Panc1 (cell line): Measurements from ENCODE around the gene KRTAP5-1. TPM values are rescaled to one million over a fixed set of nuclear protein-coding genes. Genes with fewer than 3 reads are reported as not detected.

Experiments
- ATAC-seq: fragments of 200-7000 bp; cut with Tn5 transposase; 2 replicates; pipeline ENCODE4 v1.9.1; 2020; ENCODE audit warnings: mild to moderate bottlenecking, moderate library complexity
- BruUV-seq: library from RNA; stranded (reverse); fragments of 400-500 nt; replicated peaks from 2 replicates; lab custom pipeline; 2021; lab: Mats Ljungman, UMichigan
- CTCF ChIA-PET: fragments of 300-600 bp; sonication (Branson Sonifier 250); formaldehyde crosslinking; loops from one replicate; lab custom pipeline; 2022; ENCODE audit warnings: antibody characterized with exemption; lab: Charles Lee
- POLR2A ChIA-PET: fragments of 300-600 bp; sonication (Branson Sonifier 250); formaldehyde crosslinking; loops from one replicate; lab custom pipeline; 2022; ENCODE audit warnings: antibody characterized with exemption; lab: Charles Lee
- DNase-seq: peaks from one replicate; pipeline ENCODE4 v3.0.0-alpha.2; 2010; ENCODE audit warnings: low read depth, low spot score
- H3K27ac ChIP-seq: 2 replicates; pipeline ENCODE4 v1.5.1; 2011; ENCODE audit warnings: mild to moderate bottlenecking, low read length, inconsistent platforms
- H3K27me3 ChIP-seq: fragments of 200-500 bp; sonication (Bioruptor generic); 2 replicates; pipeline ENCODE4 v1.6.0; 2014; ENCODE audit warnings: low read length, inconsistent platforms; ENCODE audit not compliant: control insufficient read depth, insufficient read depth
- H3K36me3 ChIP-seq: fragments of 200-500 bp; sonication (Bioruptor generic); 2 replicates; pipeline ENCODE4 v1.5.1; 2014; ENCODE audit warnings: inconsistent platforms, mild to moderate bottlenecking, low read length, moderate library complexity; ENCODE audit not compliant: control insufficient read depth, insufficient read depth
- H3K4me1 ChIP-seq: 2 replicates; pipeline ENCODE4 v1.5.1; 2011; ENCODE audit warnings: inconsistent platforms, mild to moderate bottlenecking, low read length, moderate library complexity; ENCODE audit not compliant: control insufficient read depth, insufficient read depth
- H3K4me3 ChIP-seq, 2 experiments: 2 replicates each; pipeline ENCODE4 v1.5.1; 2011 to 2012; ENCODE audit warnings: low read depth in 2 of 2, low read length in 2 of 2, mild to moderate bottlenecking in 2 of 2, inconsistent platforms in 1 of 2, moderate library complexity in 1 of 2
- H3K9me3 ChIP-seq: fragments of 200-500 bp; sonication (Bioruptor generic); 2 replicates; pipeline ENCODE4 v1.5.1; 2014; ENCODE audit warnings: low read depth, mild to moderate bottlenecking, inconsistent platforms, low read length, moderate library complexity; ENCODE audit not compliant: control insufficient read depth, insufficient read depth
- POLR2AphosphoS5 ChIP-seq: IDR thresholded peaks from 2 replicates; pipeline ENCODE4 v1.6.1; 2012; ENCODE audit warnings: mild to moderate bottlenecking, low read depth, low read length, moderate library complexity
- REST ChIP-seq, 2 experiments: IDR thresholded peaks; 2 replicates each; pipeline ENCODE4 v1.6.1; 2011 to 2012; ENCODE audit warnings: low read depth in 2 of 2, control low read depth in 1 of 2, low read length in 1 of 2, mild to moderate bottlenecking in 1 of 2, moderate library complexity in 1 of 2; ENCODE audit not compliant: insufficient read depth in 1 of 2
- SIN3A ChIP-seq: IDR thresholded peaks from 2 replicates; pipeline ENCODE4 v1.6.1; 2012; ENCODE audit warnings: low read depth, mild to moderate bottlenecking, low read length, moderate library complexity, borderline replicate concordance; ENCODE audit not compliant: insufficient read depth
- TCF7L2 ChIP-seq: IDR thresholded peaks from 2 replicates; pipeline ENCODE4 v1.6.1; 2011; ENCODE audit warnings: mild to moderate bottlenecking, low read depth, low read length, inconsistent platforms
- in situ Hi-C: cut with HindIII; loops from 2 replicates; pipeline ENCODE4 v1.10.0; 2016; ENCODE audit warnings: low sequenced_read_pairs, low pct_unique_long_range_greater_than_20kb
- intact Hi-C: fragments of 100-400 bp; cut with micrococcal nuclease; formaldehyde crosslinking; loops from one replicate; pipeline ENCODE4 v1.10.0; 2022; ENCODE audit not compliant: unreplicated experiment
- total RNA-seq: library from RNA; stranded (reverse); gene quantifications from one replicate; pipeline ENCODE4 v1.2.1, GENCODE V29; 2021; ENCODE audit not compliant: unreplicated experiment
- TF ChIP-seq, protein P1 (sequence below): fragments of 450-650 bp; IDR thresholded peaks from 2 replicates; pipeline ENCODE4 v1.5.1; 2017; ENCODE audit warnings: mild to moderate bottlenecking

KRTAP5-1 gene
- total RNA-seq, 1 experiment from 2014 or later: not detected

DNA sequence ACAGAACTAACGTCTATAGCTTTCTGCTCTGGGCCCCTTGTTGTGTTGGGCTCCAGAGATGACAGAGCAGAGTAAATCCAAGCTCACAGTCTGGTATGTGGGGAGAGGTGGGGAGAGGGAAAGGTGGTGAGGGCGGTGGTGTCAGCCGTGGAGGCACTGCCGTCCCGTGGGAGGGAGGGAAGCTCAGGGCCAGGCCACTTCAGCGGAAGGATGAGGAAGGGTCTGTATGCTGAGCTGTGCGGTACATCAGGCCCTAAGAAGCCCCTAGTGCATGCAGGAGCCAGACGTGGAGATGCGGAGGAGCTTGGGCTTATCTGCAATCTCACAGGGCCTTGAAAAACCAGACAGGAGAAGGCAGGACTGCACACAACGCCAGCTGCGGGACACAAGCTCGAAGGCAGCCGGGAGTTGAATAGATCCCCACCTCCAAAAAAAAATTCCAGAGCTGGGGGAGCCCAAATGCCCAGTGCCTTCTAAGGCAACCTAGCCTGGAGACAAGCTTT is 46.0 kb upstream of the KRTAP5-1 start:
- BruUV-seq: no TSS peak
- ChIA-PET CTCF (interaction anchor here (0.5 to 1.7 kb wide), 4 partner anchors 10 to 135 kb away, joined by 3 to 8 read pairs (median 4); no protein-coding TSS in a partner anchor), POLR2A (no interaction called here)
- intact Hi-C loops: no loop called here
- Histone ChIP-seq H3K36me3 (no peaks in the 10 kb centered on the region), H3K4me3 (no peak overlapping the region), H3K9me3 (no peaks in the 10 kb centered on the region), H3K27me3 (peaks cover 9% of the 10 kb centered on the region), H3K27ac (no peak overlapping the region), H3K4me1 (peaks cover 10% of the 10 kb centered on the region; the same call in 1 of the 2 replicates)
- TF ChIP-seq SIN3A: no peak
- TF ChIP-seq REST (IDR thresholded peaks at IDR 0.05; ENCODE audit: insufficient read depth in 1 of 2, low read depth in 2 of 2, low read length in 1 of 2): no peak
- TF ChIP-seq, protein P1, sequence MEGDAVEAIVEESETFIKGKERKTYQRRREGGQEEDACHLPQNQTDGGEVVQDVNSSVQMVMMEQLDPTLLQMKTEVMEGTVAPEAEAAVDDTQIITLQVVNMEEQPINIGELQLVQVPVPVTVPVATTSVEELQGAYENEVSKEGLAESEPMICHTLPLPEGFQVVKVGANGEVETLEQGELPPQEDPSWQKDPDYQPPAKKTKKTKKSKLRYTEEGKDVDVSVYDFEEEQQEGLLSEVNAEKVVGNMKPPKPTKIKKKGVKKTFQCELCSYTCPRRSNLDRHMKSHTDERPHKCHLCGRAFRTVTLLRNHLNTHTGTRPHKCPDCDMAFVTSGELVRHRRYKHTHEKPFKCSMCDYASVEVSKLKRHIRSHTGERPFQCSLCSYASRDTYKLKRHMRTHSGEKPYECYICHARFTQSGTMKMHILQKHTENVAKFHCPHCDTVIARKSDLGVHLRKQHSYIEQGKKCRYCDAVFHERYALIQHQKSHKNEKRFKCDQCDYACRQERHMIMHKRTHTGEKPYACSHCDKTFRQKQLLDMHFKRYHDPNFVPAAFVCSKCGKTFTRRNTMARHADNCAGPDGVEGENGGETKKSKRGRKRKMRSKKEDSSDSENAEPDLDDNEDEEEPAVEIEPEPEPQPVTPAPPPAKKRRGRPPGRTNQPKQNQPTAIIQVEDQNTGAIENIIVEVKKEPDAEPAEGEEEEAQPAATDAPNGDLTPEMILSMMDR: no peak
- no peak for TF ChIP-seq TCF7L2
- TF ChIP-seq POLR2AphosphoS5: no peak
- in situ Hi-C loops: loop anchor here (5.0 kb wide), 1 partner anchor 94 kb away; no protein-coding TSS in a partner anchor
- DNase-seq (no peak), ATAC-seq (no peak)

DNA sequence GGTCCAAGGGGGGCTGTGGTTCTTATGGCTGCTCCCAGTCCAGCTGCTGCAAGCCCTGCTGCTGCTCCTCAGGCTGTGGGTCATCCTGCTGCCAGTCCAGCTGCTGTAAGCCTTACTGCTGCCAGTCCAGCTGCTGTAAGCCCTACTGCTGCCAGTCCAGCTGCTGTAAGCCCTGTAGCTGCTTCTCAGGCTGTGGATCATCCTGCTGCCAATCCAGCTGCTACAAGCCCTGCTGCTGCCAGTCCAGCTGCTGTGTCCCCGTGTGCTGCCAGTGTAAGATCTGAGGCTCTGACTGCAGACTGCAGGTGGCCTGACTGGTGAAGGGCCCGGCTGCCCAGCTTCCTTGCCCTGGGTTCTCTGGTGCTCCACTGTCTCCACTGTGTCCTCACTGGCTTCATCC is 45.2 kb upstream of the KRTAP5-1 start:
- H3K27ac ChIP-seq: no peak overlapping the region

More for the DNA sequence above, 45.2 kb upstream of the KRTAP5-1 start:
- ChIA-PET POLR2A (no interaction called here), CTCF (interaction anchor here (1.7 kb wide), 1 partner anchor 35 kb away, joined by 8 read pairs; no protein-coding TSS in a partner anchor)
- H3K4me3 ChIP-seq: no peak overlapping the region
- H3K9me3 ChIP-seq: no peaks in the 10 kb centered on the region
- intact Hi-C loops (no loop called here), in situ Hi-C loops (loop anchor here (5.0 kb wide), 1 partner anchor 93 kb away; no protein-coding TSS in a partner anchor)
- H3K27me3 ChIP-seq: peaks cover 10% of the 10 kb centered on the region
- ATAC-seq (peak; percentile 18; the same call in 1 of the 2 replicates), DNase-seq (no peak)
- peaks cover 10% of the 10 kb centered on the region; the same call in 1 of the 2 replicates for H3K4me1 ChIP-seq
- no TSS peak for BruUV-seq
- TF ChIP-seq, protein P1: no peak
- TF ChIP-seq POLR2AphosphoS5 (no peak), REST (IDR thresholded peaks at IDR 0.05; ENCODE audit: insufficient read depth in 1 of 2, low read depth in 2 of 2, low read length in 1 of 2) (no peak)
- no peaks in the 10 kb centered on the region for H3K36me3 ChIP-seq
